Thyroid gland (tissue), 4 donors: ENCODE results near the gene IFT122.

Experiments
- CTCF ChIP-seq, 6 experiments: fragments of 200-600 bp in 3 of 6; fragments of 450-650 bp in 3 of 6; sonication (generic) in 3 of 6; IDR thresholded peaks; one replicate each; pipeline ENCODE4 v1.5.1; 2016 to 2019; ENCODE audit warnings: antibody characterized with exemption in 6 of 6, mild to moderate bottlenecking in 2 of 6, inconsistent platforms in 1 of 6, moderate library complexity in 1 of 6
- POLR2A ChIP-seq, 2 donors: fragments of 450-650 bp; IDR thresholded peaks; one replicate each; pipeline ENCODE4 v1.6.1; 2017; ENCODE audit warnings: antibody characterized with exemption in 2 of 2, mild to moderate bottlenecking in 2 of 2, moderate library complexity in 1 of 2

GRCh38 chr3:129567176-129567705, 127.2 kb downstream of the IFT122 start:
- TF ChIP-seq POLR2A (IDR thresholded peaks at IDR 0.05) (no peak), CTCF (IDR thresholded peaks at IDR 0.05) (no peak)
